Stimulated activated naive CD8-positive, alpha-beta T cell treated with anti-CD3 and anti-CD28 coated beads, Interleukin-15, amount 100 ng/mL, for 72 hours (primary cell): ENCODE data around the gene LUZP2.
A peak's percentile ranks its signal among the peaks of the same experiment; 100 is the strongest.
"Not testable (repeated sequence)": the region's sequence is repeated elsewhere in the genome, so short reads cannot be mapped to it uniquely, and the experiment has no call there.

Experiments used
- ATAC-seq: fragments of 150-1000 bp; cut with Tn5 transposase; 2 replicates; pipeline ENCODE4 v1.10.0; 2021; ENCODE audit warnings: mild to moderate bottlenecking, moderate library complexity
- DNase-seq, 2 donors: peaks; one replicate each; pipeline ENCODE4 v3.0.0; 2021 to 2022
- H3K27ac Mint-ChIP-seq, 2 donors: one replicate each; pipeline ENCODE4 v1.8.0; 2022; ENCODE audit warnings: mild to moderate bottlenecking in 2 of 2, mixed read lengths in 2 of 2, moderate library complexity in 2 of 2
- H3K27me3 Mint-ChIP-seq: one replicate; pipeline ENCODE4 v1.8.0; 2022; ENCODE audit warnings: mixed read lengths
- H3K4me1 Mint-ChIP-seq: one replicate; pipeline ENCODE4 v1.8.0; 2022; ENCODE audit warnings: mild to moderate bottlenecking, mixed read lengths
- H3K4me3 Mint-ChIP-seq, 2 donors: one replicate each; pipeline ENCODE4 v1.8.0; 2022; ENCODE audit warnings: mild to moderate bottlenecking in 2 of 2, mixed read lengths in 2 of 2, moderate library complexity in 1 of 2
- H3K9me3 Mint-ChIP-seq, 2 donors: one replicate each; pipeline ENCODE4 v1.8.0; 2022; ENCODE audit warnings: mixed read lengths in 2 of 2

The LUZP2 gene

DNA sequence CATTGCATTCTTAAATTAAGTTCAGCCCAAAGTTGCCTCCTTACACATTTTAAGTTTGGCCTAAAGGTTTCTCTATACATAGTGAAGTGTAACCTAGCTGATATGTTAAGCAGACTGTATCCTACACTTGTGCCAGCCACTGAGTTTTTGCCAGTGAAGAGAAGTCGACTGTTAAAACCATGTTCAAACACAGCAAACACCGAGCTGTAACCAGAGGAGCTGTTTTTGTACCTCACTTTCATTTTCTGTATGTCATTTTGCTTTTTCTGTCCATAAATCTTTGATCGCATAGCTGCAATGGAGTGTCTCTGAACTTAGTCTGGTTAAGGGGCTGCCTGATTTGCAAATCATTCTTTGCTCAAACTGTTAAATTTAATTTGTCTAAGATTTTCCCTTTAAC, 403.7 kb downstream of the LUZP2 start:
- DNase-seq: no peak
- no peaks in the 10 kb centered on the region for H3K9me3 Mint-ChIP-seq
- no peak for ATAC-seq
- no peaks in the 10 kb centered on the region for H3K27me3 Mint-ChIP-seq
- H3K4me1 Mint-ChIP-seq: no peaks in the 10 kb centered on the region
- H3K4me3 Mint-ChIP-seq: no peak overlapping the region
- H3K27ac Mint-ChIP-seq: no peak overlapping the region

DNA sequence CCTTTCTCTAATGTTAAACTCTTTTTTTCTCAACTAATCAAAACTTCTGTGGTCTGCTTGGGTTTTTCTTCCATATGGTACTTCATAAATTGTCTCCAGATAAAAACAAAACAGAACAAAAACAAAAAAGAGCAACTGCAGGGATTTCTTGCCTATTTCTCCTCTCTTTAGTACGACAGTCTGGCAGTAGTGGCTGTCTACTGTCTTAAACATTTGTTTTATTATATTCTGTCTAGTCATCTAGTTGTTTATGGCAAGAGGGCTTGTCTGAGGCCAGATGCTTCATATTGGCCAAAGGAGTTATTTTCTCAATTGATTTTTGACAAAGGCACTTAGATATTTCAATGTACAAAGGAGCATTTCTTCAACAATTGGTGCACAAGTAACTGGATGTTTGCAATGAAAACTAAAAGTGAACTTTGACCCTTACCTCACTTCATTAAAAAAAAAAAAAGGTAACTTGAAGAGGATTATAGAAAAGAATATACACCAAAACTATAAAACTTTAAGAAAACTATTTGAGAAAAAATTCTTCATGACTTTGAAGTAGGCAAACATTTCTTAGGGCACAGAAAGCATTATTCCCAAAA, 404.2 kb downstream of the LUZP2 start:
- H3K27ac Mint-ChIP-seq: no peak overlapping the region
- no peak for ATAC-seq

DNA sequence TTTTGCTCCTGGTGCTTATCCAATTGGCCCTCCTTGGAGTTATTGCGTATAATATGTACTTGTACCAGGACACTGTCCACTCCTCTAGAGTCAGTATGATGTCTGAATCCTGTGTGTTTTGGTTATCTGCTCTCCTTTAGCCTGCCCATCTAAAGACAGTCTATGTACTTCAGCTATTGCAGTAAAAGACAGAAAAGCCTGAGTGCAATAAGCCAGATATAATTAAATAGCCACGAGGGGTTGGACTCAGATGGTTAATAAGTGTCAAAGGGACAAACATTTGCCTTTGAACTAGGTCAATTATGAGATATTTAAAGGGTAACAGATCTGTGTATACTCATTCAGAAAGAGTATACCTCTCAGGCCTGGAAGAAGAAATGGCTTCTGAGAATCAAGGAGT, 406.7 kb downstream of the LUZP2 start:
- H3K9me3 Mint-ChIP-seq: peaks cover 0 to 9% of the 10 kb centered on the region in 2 donors
- H3K27ac Mint-ChIP-seq: no peak overlapping the region
- DNase-seq: no peak
- no peaks in the 10 kb centered on the region for H3K27me3 Mint-ChIP-seq
- no peak for ATAC-seq
- no peaks in the 10 kb centered on the region for H3K4me1 Mint-ChIP-seq
- no peak overlapping the region for H3K4me3 Mint-ChIP-seq

More for the DNA sequence above, 404.2 kb downstream of the LUZP2 start:
- no peaks in the 10 kb centered on the region for H3K27me3 Mint-ChIP-seq
- no peak overlapping the region for H3K4me3 Mint-ChIP-seq
- H3K9me3 Mint-ChIP-seq: peaks cover 0 to under 1% of the 10 kb centered on the region in 2 donors
- DNase-seq: no peak
- no peaks in the 10 kb centered on the region for H3K4me1 Mint-ChIP-seq

DNA sequence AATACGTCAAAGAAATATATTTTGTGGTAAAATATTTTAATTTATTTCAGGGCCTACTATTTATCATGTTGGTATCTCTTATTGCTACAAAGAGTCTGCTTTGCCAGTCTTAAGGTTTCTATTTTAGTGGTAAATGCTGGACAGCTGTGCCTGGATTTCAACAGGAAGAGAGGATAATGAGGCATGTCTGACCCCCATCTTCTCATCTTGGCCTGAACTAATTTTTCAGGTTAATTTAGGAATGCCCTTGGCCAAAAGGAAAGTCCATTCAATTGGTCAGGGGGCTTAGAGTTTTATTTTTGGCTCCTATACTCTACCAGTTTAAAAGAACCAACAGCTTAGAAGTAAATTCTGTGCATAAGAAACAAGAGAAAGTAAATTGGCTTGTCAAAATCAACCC, 428.2 kb downstream of the LUZP2 start:
- Mint-ChIP-seq H3K4me1 (no peaks in the 10 kb centered on the region), H3K9me3 (peaks cover 5 to 7% of the 10 kb centered on the region in 2 donors), H3K27ac (no peak overlapping the region), H3K27me3 (no peaks in the 10 kb centered on the region), H3K4me3 (no peak overlapping the region)
- ATAC-seq: no peak
- no peak for DNase-seq

DNA sequence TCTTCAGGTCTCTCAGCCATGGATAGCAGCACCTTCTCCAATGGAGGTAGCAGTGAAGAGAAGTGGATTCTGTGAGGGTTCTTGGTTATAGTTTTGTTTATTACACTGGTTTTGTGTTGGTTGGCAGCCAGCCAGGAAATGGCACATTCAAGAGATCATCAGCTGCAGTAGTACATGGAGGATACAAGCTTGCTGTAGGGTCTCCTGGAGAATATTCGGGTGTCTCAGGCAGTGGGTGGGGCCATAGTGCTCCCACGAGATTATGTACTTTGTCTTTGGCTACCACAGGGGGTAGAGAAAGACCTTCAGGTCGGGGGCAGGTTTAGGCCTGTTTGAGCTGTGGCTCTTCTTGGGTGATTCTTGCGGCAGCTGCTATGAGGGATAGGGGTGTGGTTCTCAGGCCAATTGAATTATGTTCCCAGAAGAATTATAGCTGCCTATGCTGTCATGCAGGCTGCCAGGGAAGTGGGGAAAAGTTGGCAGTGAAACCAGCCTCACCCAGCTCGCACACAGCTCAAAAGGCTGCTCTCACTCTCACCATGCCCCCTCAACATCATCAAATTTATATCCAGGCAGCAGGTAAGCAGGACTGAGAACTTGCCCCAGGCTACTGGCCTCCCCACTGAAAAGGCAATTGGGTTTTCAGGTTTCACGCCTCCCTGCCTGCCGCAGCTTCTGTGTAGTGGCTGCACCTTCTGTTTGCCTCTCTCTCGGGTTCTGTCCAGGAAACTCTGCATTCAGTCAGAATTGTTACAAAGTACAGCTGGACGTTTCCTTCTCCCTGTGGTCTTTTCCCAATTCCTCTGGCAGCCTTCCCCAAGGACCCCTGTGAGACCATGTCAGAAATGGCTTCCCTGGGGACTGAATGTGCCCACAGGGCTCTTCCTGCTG, 435.5 kb downstream of the LUZP2 start:
- peaks cover 18 to 29% of the 10 kb centered on the region in 2 donors for H3K9me3 Mint-ChIP-seq
- no peaks in the 10 kb centered on the region for H3K4me1 Mint-ChIP-seq
- ATAC-seq: no peak
- H3K27ac Mint-ChIP-seq: no peak overlapping the region
- no peak for DNase-seq
- no peaks in the 10 kb centered on the region for H3K27me3 Mint-ChIP-seq
- no peak overlapping the region for H3K4me3 Mint-ChIP-seq

DNA sequence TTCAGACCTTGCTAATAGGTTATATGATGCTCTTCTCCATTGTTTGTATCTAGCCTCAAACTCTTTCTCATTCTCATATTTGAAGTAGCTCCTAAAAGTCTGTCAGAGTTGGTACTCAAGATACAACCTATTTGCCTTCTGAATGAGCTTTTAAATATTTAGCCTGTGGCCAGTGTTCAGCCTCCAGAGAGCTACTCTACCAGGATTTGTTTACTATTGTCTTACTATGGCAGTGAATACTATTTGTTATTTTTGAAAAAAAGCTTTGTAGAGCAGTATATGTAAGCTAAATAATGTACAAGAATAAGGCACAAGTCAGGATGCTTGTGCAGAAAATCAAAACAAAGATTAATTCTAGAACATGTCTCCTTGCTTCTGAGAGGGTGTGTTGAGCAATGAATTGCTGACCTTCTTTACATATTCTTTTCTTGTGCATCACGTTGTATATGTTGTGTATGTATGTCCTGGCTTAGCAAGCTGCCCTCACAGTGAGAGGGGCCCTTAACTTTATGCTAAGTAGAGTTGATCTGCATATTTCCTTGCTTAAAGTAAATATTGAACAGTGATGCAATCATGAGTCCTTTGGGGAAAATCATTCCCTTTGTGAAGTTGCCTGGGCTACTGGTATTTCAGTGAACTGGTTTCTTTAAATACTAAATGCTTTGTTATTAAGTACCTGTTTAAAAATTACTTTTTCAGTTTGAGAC, 438.0 kb downstream of the LUZP2 start:
- Mint-ChIP-seq H3K27me3 (no peaks in the 10 kb centered on the region), H3K4me1 (no peaks in the 10 kb centered on the region), H3K4me3 (no peak overlapping the region), H3K9me3 (peaks cover 18 to 29% of the 10 kb centered on the region in 2 donors), H3K27ac (no peak overlapping the region)
- DNase-seq (no peak), ATAC-seq (no peak)

DNA sequence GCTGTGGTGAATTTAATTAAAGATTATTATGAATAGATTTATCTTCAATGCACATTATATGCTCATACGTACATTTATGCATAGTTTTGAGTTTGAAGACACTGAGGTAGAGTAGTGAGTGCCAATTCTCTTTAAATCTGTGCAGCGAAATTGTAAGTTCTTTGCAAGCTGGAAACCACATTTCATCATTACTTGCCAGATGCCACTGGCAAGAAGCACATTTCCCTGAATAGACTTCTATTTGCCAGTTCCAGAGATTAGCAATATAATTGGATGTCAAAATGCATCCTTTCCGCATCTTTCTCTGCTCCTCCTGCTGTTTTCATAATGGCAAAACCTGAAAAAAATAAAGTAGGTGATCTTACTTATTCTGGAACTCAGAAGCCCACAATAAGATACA, 448.0 kb downstream of the LUZP2 start:
- Mint-ChIP-seq H3K27me3 (no peaks in the 10 kb centered on the region), H3K27ac (no peak overlapping the region), H3K9me3 (peaks cover 0 to 14% of the 10 kb centered on the region in 2 donors), H3K4me1 (no peaks in the 10 kb centered on the region), H3K4me3 (no peak overlapping the region)
- DNase-seq (no peak), ATAC-seq (no peak)

DNA sequence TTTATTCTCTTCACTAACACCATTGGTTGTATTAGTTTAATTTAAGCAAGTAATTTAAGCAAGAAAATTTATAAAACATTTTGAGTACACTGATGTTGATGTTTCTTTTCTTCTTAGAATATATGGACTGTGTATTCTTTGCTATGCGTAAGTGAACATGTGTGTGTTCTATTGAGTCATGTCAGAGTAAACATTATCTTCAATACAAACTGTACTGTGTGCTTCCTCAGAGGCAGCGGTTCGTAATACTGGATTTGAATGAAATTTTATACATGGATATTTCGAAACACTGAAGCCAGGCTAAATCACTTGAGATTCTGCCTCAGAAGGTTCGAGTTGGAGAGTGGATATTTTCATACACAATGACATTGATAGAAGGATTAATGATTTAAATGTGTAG, 452.6 kb downstream of the LUZP2 start:
- Mint-ChIP-seq H3K4me1 (no peaks in the 10 kb centered on the region), H3K27ac (peak overlapping the region in 1 of 2 donors; percentile 67), H3K4me3 (no peak overlapping the region), H3K9me3 (peaks cover 0 to 11% of the 10 kb centered on the region in 2 donors), H3K27me3 (no peaks in the 10 kb centered on the region)
- ATAC-seq (no peak), DNase-seq (no peak)

DNA sequence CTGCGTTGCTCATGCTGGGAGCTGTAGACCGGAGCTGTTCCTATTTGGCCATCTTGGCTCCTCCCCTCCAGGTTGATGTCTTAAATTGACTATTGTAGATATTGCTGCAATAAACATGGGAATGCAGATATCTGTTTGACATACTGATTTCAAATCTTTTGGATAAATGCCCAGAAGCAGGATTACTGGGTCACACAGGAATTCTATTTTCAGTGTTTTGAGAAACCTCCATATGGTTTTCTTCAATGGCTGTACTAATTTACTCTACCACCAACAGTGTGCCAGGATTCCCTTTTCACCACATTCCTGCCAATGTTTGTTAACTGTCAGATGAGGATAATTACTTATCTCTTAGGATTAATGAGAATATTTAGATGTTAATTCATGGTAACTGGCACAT, 467.0 kb downstream of the LUZP2 start:
- no peaks in the 10 kb centered on the region for H3K27me3 Mint-ChIP-seq

DNA sequence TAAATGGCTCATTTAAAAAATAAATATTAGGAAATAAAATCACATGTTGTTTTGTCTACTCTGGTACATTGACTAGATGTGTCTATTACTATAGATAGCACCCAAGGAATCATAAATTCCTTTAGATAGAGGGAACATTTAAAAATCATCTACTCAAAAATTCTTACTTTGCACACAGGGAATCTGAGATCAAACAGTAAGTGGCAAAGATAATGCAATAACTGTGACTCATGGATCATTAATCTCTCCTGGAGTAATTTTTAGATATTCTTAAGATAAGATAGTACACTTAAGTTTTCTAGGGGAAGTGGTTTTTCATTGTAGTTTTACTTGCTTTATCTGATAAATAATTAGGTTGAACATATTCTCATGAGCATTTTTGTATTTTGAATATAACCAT, 468.9 kb downstream of the LUZP2 start:
- Mint-ChIP-seq H3K4me1 (no peaks in the 10 kb centered on the region), H3K27ac (no peak overlapping the region), H3K9me3 (peaks cover 7 to 22% of the 10 kb centered on the region in 2 donors), H3K27me3 (no peaks in the 10 kb centered on the region), H3K4me3 (no peak overlapping the region)
- ATAC-seq (no peak), DNase-seq (no peak)

More for the DNA sequence above, 467.0 kb downstream of the LUZP2 start:
- Mint-ChIP-seq H3K27ac (no peak overlapping the region), H3K9me3 (peaks cover 5 to 23% of the 10 kb centered on the region in 2 donors), H3K4me1 (no peaks in the 10 kb centered on the region), H3K4me3 (no peak overlapping the region)
- no peak for DNase-seq
- ATAC-seq: no peak

DNA sequence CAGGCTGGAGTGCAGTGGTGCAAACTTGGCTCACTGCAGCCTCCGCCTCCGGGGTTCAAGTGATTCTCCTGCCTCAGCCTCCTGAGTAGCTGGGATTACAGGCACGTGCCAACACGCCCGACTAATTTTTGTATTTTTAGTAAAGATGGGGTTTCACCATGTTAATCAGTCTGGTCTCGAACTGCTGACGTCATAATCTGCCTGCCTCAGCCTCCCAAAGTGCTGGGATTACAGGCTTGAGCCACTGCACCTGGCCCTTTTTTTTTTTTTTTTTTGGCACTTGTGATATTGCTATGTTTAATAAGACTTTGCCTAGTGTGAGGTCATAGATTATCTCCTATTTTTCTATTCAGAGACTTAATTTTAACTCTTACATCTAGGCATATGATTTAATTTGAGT, 497.1 kb downstream of the LUZP2 start:
- H3K4me3 Mint-ChIP-seq, H3K27me3 Mint-ChIP-seq, H3K9me3 Mint-ChIP-seq, ATAC-seq, H3K4me1 Mint-ChIP-seq, H3K27ac Mint-ChIP-seq, DNase-seq: not testable (repeated sequence)

DNA sequence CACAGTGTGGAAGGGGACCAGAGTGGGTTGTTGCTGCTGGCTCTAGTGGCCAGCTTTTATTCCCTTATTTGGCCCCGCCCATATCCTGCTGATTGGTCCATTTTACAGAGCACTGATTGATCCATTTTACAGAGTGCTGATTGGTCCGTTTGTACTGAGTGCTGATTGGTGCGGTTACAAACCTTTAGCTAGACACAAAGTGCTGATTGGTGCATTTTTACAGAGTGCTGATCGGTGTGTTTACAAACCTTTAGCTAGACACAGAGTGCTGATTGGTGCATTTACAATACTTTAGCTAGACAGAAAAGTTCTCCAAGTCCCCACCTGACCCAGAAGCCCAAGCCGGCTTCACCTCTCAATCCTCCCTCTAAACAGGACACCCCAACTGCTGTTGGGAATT, 503.1 kb downstream of the LUZP2 start:
- not testable (repeated sequence) for H3K4me1 Mint-ChIP-seq, H3K27me3 Mint-ChIP-seq, DNase-seq

DNA sequence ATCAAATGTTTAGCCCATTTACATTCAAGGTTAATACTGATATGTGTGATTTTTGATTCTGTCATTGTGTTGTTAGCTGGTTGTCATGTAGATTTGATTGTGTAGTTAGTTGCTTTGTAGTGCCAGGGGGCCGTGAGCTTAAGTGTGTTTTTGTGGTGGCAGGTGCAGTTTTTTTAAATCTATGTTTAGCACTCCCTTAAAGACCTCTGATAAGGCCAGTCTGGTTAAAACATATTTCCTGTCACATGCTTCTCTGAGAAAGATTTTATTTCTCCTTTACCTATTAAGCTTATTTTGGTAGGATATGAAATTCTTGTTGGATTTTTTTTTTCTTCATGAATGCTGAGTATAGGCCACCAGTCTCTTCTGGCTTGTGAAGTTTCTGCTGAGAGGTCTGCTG, 540.6 kb downstream of the LUZP2 start:
- DNase-seq (no peak), ATAC-seq (no peak)
- peaks cover 10 to 25% of the 10 kb centered on the region in 2 donors for H3K9me3 Mint-ChIP-seq
- H3K4me3 Mint-ChIP-seq: no peak overlapping the region
- H3K4me1 Mint-ChIP-seq: no peaks in the 10 kb centered on the region
- H3K27me3 Mint-ChIP-seq: no peaks in the 10 kb centered on the region
- H3K27ac Mint-ChIP-seq: no peak overlapping the region

More for the DNA sequence above, 503.1 kb downstream of the LUZP2 start:
- not testable (repeated sequence) for ATAC-seq, H3K27ac Mint-ChIP-seq, H3K4me3 Mint-ChIP-seq
- H3K9me3 Mint-ChIP-seq: peaks cover 5 to 21% of the 10 kb centered on the region in 2 donors

DNA sequence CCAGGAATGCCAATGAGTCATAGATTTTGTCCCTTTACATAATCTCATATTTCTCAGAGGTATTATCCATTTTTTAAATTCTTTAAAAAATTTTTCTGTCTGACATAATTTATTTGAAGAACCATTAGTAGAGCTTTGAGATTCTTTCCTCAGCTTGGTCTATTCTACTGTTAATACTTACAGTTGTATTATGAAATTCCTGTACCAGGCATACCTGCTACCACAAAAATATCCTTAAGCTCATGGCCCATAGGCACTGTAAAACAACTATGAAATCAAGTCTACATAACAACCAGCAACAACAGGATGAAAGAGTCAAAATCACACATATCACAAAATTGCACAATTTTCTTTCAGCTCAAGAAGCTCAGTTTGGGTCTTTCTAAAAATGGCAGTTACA, 541.3 kb downstream of the LUZP2 start:
- DNase-seq (no peak), ATAC-seq (no peak)
- no peaks in the 10 kb centered on the region for H3K4me1 Mint-ChIP-seq
- H3K27ac Mint-ChIP-seq: no peak overlapping the region
- no peak overlapping the region for H3K4me3 Mint-ChIP-seq
- H3K9me3 Mint-ChIP-seq: peaks cover 10 to 23% of the 10 kb centered on the region in 2 donors
- H3K27me3 Mint-ChIP-seq: no peaks in the 10 kb centered on the region

DNA sequence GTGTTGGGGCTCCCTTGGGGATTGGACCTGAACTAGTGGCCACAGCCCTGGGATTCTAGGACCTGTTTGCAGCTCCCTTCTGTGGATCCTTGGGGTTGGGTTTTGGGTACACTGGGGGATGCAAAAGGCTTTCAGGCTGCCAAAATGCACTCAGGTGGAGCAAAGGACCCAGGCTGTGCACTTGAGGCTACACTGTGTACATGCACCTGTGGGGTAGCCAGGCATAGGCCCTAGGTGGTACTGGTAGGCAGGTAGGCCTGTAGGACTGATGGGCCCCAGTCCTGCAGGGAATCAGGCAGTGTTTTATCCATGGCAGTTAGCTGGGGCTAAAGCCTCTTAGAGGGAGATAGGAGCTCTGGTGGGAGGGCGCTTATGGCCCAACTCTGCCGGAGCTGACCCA, 542.3 kb downstream of the LUZP2 start:
- Mint-ChIP-seq H3K27ac (no peak overlapping the region), H3K4me3 (no peak overlapping the region), H3K4me1 (no peaks in the 10 kb centered on the region), H3K27me3 (no peaks in the 10 kb centered on the region), H3K9me3 (peaks cover 2 to 25% of the 10 kb centered on the region in 2 donors)
- DNase-seq: no peak
- ATAC-seq: no peak

DNA sequence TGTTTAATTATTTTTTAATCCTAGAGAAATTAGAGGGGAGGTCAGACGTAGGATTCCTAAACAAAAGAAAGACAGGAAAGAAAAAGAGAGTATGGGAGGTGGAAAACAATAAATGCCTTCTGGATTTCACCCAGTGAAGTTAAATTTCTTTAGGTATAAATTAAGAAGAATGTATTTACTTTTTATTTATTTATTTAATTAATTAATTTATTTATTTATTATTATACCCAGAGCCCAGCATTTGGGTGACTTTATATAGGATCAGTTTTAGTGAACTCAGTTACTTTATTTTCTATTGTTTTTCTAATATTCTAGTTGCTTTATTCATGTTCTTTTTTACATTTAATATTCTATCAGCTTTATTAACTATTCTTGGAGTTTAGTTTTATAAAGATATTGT, 551.8 kb downstream of the LUZP2 start:
- no peak overlapping the region for H3K27ac Mint-ChIP-seq
- no peaks in the 10 kb centered on the region for H3K4me1 Mint-ChIP-seq
- DNase-seq (no peak), ATAC-seq (no peak)
- H3K4me3 Mint-ChIP-seq: no peak overlapping the region
- H3K9me3 Mint-ChIP-seq: no peaks in the 10 kb centered on the region
- no peaks in the 10 kb centered on the region for H3K27me3 Mint-ChIP-seq
